GM19467 (cell line): Measurements from ENCODE around the gene SIPA1.
"Not testable (repeated sequence)": the region's sequence is repeated elsewhere in the genome, so short reads cannot be mapped to it uniquely, and the experiment has no call there.

Experiments
- ATAC-seq: cut with Tn5 transposase; IDR thresholded peaks from one replicate; pipeline ENCODE4 v1.9.1; 2021; ENCODE audit warnings: mild to moderate bottlenecking, moderate library complexity; ENCODE audit not compliant: unreplicated experiment

The SIPA1 gene

GRCh38 chr11:65622011-65622410, 15.9 kb upstream of the SIPA1 start:
- no peak for ATAC-seq

GRCh38 chr11:65623177-65623576, 14.7 kb upstream of the SIPA1 start:
- ATAC-seq: no peak

- ATAC-seq: no peak
These were observed 13.9 kb upstream of the SIPA1 start for GRCh38 chr11:65623852-65624616.

GRCh38 chr11:65624931-65625627, 12.8 kb upstream of the SIPA1 start:
- no peak for ATAC-seq

- no peak for ATAC-seq
These were observed 12.1 kb upstream of the SIPA1 start for GRCh38 chr11:65625628-65626342.

- ATAC-seq: no peak
These were observed 10.7 kb upstream of the SIPA1 start for GRCh38 chr11:65627202-65627601.

- no peak for ATAC-seq
These were observed 8.3 kb upstream of the SIPA1 start for GRCh38 chr11:65629579-65629978.

- no peak for ATAC-seq
These were observed 7.7 kb upstream of the SIPA1 start for GRCh38 chr11:65630215-65630614.

- ATAC-seq: no peak
These were observed 4.4 kb upstream of the SIPA1 start for GRCh38 chr11:65633390-65634108.

- no peak for ATAC-seq
These were observed 3.8 kb upstream of the SIPA1 start for GRCh38 chr11:65634109-65634436.

- no peak for ATAC-seq
These were observed 3.5 kb upstream of the SIPA1 start for GRCh38 chr11:65634440-65634839.

- ATAC-seq: no peak
These were observed 2.8 kb upstream of the SIPA1 start for GRCh38 chr11:65634905-65635731.

- no peak for ATAC-seq
These were observed 1.5 kb upstream of the SIPA1 start for GRCh38 chr11:65636108-65637031.

- no peak for ATAC-seq
These were observed 806 bp upstream of the SIPA1 start for GRCh38 chr11:65637032-65637557.

GRCh38 chr11:65639228-65639597, 1.3 kb downstream of the SIPA1 start:
- ATAC-seq: not testable (repeated sequence)

GRCh38 chr11:65639623-65640482, 2.0 kb downstream of the SIPA1 start:
- peak; percentile 30 for ATAC-seq

GRCh38 chr11:65640483-65641296, 2.8 kb downstream of the SIPA1 start:
- ATAC-seq: no peak
